Smooth muscle cell (in vitro differentiated cells): ENCODE measurements around the gene HYAL1. TPM values are rescaled to one million over a fixed set of nuclear protein-coding genes. Genes with fewer than 3 reads are reported as not detected.
"Not testable (repeated sequence)": the region's sequence is repeated elsewhere in the genome, so short reads cannot be mapped to it uniquely, and the experiment has no call there.

Source experiments
- DNase-seq: peaks from one replicate; lab custom pipeline; 2025; ENCODE audit not compliant: unreplicated experiment; lab: John Stamatoyannopoulos, UW
- H2AFZ ChIP-seq: fragments of 200-600 bp; sonication (generic); 2 replicates; pipeline ENCODE4 v1.6.0; 2016; ENCODE audit warnings: antibody characterized with exemption, low read depth, mild to moderate bottlenecking
- H3F3A ChIP-seq: fragments of 200-600 bp; sonication (generic); 2 replicates; pipeline ENCODE4 v1.6.0; 2017; ENCODE audit warnings: antibody characterized with exemption, low read depth
- H3K27ac ChIP-seq: fragments of 200-600 bp; sonication (generic); 2 replicates; pipeline ENCODE4 v1.5.1; 2016; ENCODE audit warnings: low read depth, mild to moderate bottlenecking
- H3K27me3 ChIP-seq: fragments of 200-600 bp; sonication (generic); 2 replicates; pipeline ENCODE4 v1.6.1; 2016; ENCODE audit warnings: low read depth, mild to moderate bottlenecking
- H3K36me3 ChIP-seq: fragments of 200-600 bp; sonication (generic); 2 replicates; pipeline ENCODE4 v1.5.1; 2016; ENCODE audit warnings: low read depth
- H3K4me1 ChIP-seq: fragments of 200-600 bp; sonication (generic); 2 replicates; pipeline ENCODE4 v1.5.1; 2016; ENCODE audit warnings: low read depth
- H3K4me2 ChIP-seq: fragments of 200-600 bp; sonication (generic); 2 replicates; pipeline ENCODE4 v1.6.0; 2016; ENCODE audit warnings: mild to moderate bottlenecking
- H3K4me3 ChIP-seq: fragments of 200-600 bp; sonication (generic); 2 replicates; pipeline ENCODE4 v1.5.1; 2016; ENCODE audit warnings: mild to moderate bottlenecking
- H3K79me2 ChIP-seq: fragments of 200-600 bp; sonication (generic); 2 replicates; pipeline ENCODE4 v1.6.0; 2016; ENCODE audit warnings: low read depth, mild to moderate bottlenecking
- H3K9ac ChIP-seq: fragments of 200-600 bp; sonication (generic); 2 replicates; pipeline ENCODE4 v1.6.0; 2016; ENCODE audit warnings: low read depth
- H3K9me3 ChIP-seq: fragments of 200-600 bp; sonication (generic); replicated peaks from 2 replicates; pipeline ENCODE4 v1.5.1; 2016; ENCODE audit warnings: low read depth
- H4K20me1 ChIP-seq: fragments of 200-600 bp; sonication (generic); 2 replicates; pipeline ENCODE4 v1.6.0; 2016; ENCODE audit warnings: low read depth
- CTCF ChIP-seq: fragments of 200-600 bp; sonication (generic); IDR thresholded peaks from 2 replicates; pipeline ENCODE4 v1.5.1; 2017; ENCODE audit warnings: borderline replicate concordance, mild to moderate bottlenecking, antibody characterized with exemption; ENCODE audit not compliant: insufficient read depth, poor library complexity, severe bottlenecking
- WGBS: methylation state at CpG from one replicate; pipeline ENCODE4 v1.1.7; 2016; ENCODE audit warnings: low lambda C conversion rate; 5-methylcytosine and 5-hydroxymethylcytosine counted together
- polyA plus RNA-seq: library from polyadenylated mRNA; unstranded; fragments of >200 nt; fragmentation: Nextera tagmentation; extraction: Ambion mirVana; gene quantifications from 2 replicates; pipeline ENCODE4 v1.2.1, GENCODE V29; 2016
- total RNA-seq: library from RNA; depleted of rRNA; stranded (reverse); fragments of >200 nt; gene quantifications from 2 replicates; pipeline ENCODE4 v1.2.3, GENCODE V29; 2014

The HYAL1 gene
- total and polyA plus RNA-seq, 2 experiments from 2014 or later: 1.0 TPM; not detected in 1

- Histone ChIP-seq H3K4me3 (no peak overlapping the region), H3K9me3 (no peaks in the 10 kb centered on the region), H3K27me3 (no peaks in the 10 kb centered on the region), H3K36me3 (no peaks in the 10 kb centered on the region), H3K4me1 (peaks cover 6% of the 10 kb centered on the region), H3K79me2 (peaks cover 5% of the 10 kb centered on the region), H3K27ac (no peak overlapping the region), H3K9ac (no peak overlapping the region), H3F3A (no peaks in the 10 kb centered on the region), H2AFZ (no peak overlapping the region), H3K4me2 (no peak overlapping the region), H4K20me1 (no peaks in the 10 kb centered on the region)
- 95% methylated on average over 28 of the region's 28 CpGs for WGBS
- TF ChIP-seq CTCF: no peak
- no peak for DNase-seq
Observed at GRCh38 chr3:50286322-50287227, 16.8 kb downstream of the HYAL1 start.

- WGBS: 89% methylated on average over 6 of the region's 6 CpGs
- not testable (repeated sequence) for DNase-seq, H3K4me1 ChIP-seq, H3K4me3 ChIP-seq, H4K20me1 ChIP-seq, H3F3A ChIP-seq, H3K79me2 ChIP-seq, H3K36me3 ChIP-seq, H3K9ac ChIP-seq, H3K9me3 ChIP-seq, H3K27me3 ChIP-seq, H3K27ac ChIP-seq, H2AFZ ChIP-seq, H3K4me2 ChIP-seq
Observed at GRCh38 chr3:50284121-50284520, 19.3 kb downstream of the HYAL1 start.

- no peaks in the 10 kb centered on the region for H3K36me3 ChIP-seq
- no peak overlapping the region for H3K27ac ChIP-seq
- no peak for TF ChIP-seq CTCF
- no peak overlapping the region for H2AFZ ChIP-seq
- no peaks in the 10 kb centered on the region for H3K4me1 ChIP-seq
- H3K27me3 ChIP-seq: peaks cover 27% of the 10 kb centered on the region
- no peak overlapping the region for H3K4me2 ChIP-seq
- no peak overlapping the region for H3K9ac ChIP-seq
- DNase-seq: no peak
- H4K20me1 ChIP-seq: peaks cover 8% of the 10 kb centered on the region
- WGBS: 92% methylated on average over 8 of the region's 8 CpGs
- H3K9me3 ChIP-seq: no peaks in the 10 kb centered on the region
- no peaks in the 10 kb centered on the region for H3K79me2 ChIP-seq
- H3K4me3 ChIP-seq: no peak overlapping the region
- H3F3A ChIP-seq: no peaks in the 10 kb centered on the region
Observed at GRCh38 chr3:50279255-50280016, 23.9 kb downstream of the HYAL1 start.

- no peak within 1 kb of the TSS for H3K27ac ChIP-seq
- H3F3A ChIP-seq: no peaks in the 10 kb centered on the region
- DNase-seq: no peak
- no peaks in the 10 kb centered on the region for H3K4me1 ChIP-seq
- H3K9me3 ChIP-seq: no peaks in the 10 kb centered on the region
- TF ChIP-seq CTCF: no peak
- H3K4me2 ChIP-seq: no peak within 1 kb of the TSS
- H3K27me3 ChIP-seq: peaks cover 33% of the 10 kb centered on the region
- no peaks in the 10 kb centered on the region for H3K79me2 ChIP-seq
- peaks cover 8% of the 10 kb centered on the region for H4K20me1 ChIP-seq
- no peak within 1 kb of the TSS for H3K9ac ChIP-seq
- 86% methylated on average over 2 of the region's 2 CpGs for WGBS
- no peaks in the 10 kb centered on the region for H3K36me3 ChIP-seq
- H2AFZ ChIP-seq: no peak within 1 kb of the TSS
- no peak within 1 kb of the TSS for H3K4me3 ChIP-seq
Observed at GRCh38 chr3:50278880-50279224, 24.5 kb downstream of the HYAL1 start, which contains the start of gene LSMEM2. TSS of gene LSMEM2 (plus strand) at chr3:50279087. CDS start at chr3:50279114, 27 bp downstream.
